Thyroid gland (tissue), 4 donors: Measurements from ENCODE around the gene JUP.

Experiments used
- CTCF ChIP-seq, 6 experiments: fragments of 200-600 bp in 3 of 6; fragments of 450-650 bp in 3 of 6; sonication (generic) in 3 of 6; IDR thresholded peaks; one replicate each; pipeline ENCODE4 v1.5.1; 2016 to 2019; ENCODE audit warnings: antibody characterized with exemption in 6 of 6, mild to moderate bottlenecking in 2 of 6, inconsistent platforms in 1 of 6, moderate library complexity in 1 of 6
- POLR2A ChIP-seq, 2 donors: fragments of 450-650 bp; IDR thresholded peaks; one replicate each; pipeline ENCODE4 v1.6.1; 2017; ENCODE audit warnings: antibody characterized with exemption in 2 of 2, mild to moderate bottlenecking in 2 of 2, moderate library complexity in 1 of 2

- TF ChIP-seq POLR2A (IDR thresholded peaks at IDR 0.05), result no peak
- TF ChIP-seq CTCF (IDR thresholded peaks at IDR 0.05), result no peak
Measured at GRCh38 chr17:41733348-41734138, 53.0 kb downstream of the JUP start.
